Kasumi-1 (cell line): Measurements from ENCODE around the gene DOCK10.
"Not testable (repeated sequence)": the region's sequence is repeated elsewhere in the genome, so short reads cannot be mapped to it uniquely, and the experiment has no call there.

Source experiments
- DNase-seq, 2 experiments: peaks; one replicate each; lab custom pipeline; 2025; lab: John Stamatoyannopoulos, UW

DOCK10 gene

DNA sequence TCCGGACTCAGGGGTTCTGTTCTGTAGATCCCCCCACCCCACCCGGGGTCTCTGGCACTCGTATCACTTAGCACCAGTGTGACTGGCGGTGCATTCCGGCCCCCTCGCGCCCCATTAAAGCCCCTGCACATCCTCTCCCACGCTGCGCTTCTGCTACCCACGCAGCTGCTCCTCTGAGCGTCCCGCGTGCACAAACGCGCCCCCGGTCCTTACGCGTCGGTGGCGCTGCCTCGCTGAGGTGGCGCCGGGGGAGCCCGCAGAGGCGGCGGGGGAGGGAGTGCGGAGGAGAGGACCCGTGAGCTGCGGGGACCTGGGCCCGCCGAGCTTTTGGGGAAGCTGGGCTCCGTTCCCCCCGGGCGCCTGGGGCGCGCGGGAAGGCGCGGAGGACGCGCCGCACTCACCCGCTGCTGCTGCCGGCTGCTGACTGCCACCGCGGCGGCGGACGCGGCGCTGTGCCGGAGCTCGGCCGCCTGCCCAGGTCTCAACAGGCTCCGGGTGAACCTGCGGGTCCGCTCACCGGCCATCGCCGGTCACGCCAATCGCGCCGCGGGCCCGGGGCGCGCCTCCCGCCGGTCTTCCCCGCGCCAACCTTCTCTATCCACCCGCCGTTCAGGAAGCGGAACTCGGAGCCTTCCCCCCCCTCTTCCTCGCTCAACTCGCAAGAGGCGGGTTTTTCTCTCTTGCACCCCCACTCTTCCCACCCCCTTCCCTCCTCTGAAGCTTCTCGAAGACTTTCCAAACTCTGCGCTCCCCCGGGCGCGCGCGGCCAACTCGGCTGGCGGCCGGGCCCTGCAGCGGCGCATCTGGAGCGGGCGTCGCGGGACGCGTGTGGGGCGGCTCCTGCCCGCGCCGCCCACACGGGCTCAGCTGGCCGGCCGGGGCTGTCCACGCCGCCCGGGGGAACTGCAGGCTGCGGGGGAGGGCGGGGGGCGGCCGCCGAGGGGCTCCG is at the start of gene DOCK10:
TSS of gene DOCK10 (minus strand) at position 618 of the 949 bp plus-strand sequence. CDS start at position 524, 94 bp downstream.
- peak; percentile 6 to 10 for DNase-seq

DNA sequence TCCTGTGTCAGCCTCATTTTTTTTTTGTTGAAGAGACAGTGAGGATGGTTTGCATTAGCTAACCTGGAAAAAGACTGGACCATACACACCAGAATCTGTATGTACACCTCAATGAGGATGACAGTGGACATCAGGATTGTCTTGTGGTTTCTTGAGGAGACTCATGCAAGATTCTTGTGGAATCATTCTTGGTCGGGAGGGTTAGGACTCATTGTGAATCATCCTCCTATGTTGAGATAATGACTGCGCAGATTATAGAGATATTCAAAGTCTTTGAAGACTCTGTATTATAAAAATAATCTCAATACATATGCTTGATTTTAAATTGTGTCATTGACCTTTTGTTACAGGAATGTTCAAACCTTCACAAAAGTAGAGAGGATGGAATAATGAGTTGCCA is 49.1 kb upstream of the DOCK10 start:
- no peak for DNase-seq

DNA sequence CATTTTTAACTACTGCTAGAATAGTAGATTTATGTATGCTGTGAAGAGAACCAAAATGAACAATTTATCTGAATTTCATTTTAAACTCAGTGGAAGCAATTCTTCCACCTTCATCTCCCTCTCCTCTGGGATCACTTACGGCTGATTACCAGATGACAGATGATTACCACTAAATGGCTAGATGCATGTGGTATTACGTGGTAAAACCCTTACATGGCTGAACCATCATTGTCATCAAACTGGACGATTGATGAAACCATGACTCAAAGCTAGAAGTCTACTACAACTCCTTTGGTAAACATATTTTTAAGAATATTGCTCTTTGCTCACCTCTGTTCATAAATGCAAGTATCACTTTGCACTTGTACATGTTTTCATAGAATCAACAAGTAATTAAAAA is 48.5 kb upstream of the DOCK10 start:
- DNase-seq = no peak

DNA sequence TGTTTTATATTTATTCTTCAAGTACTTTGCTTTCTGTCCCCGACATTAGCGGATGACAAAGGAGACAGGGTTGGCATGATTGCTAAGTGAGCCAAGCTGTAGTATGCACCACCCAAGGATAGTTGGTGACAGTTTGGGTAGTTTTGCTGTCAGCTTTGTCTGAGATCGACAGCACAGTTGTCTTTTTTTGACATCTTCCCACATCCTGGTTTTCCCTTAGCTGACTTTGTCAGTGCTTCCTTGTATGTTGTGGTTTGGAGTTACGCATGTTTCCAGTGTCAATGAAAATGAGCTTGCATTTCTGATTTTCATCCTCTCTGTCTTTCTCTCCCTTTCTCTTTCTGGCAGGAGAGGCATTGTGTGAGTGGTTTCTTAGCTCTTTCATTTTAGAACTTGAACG is 44.6 kb upstream of the DOCK10 start:
- DNase-seq = no peak

DNA sequence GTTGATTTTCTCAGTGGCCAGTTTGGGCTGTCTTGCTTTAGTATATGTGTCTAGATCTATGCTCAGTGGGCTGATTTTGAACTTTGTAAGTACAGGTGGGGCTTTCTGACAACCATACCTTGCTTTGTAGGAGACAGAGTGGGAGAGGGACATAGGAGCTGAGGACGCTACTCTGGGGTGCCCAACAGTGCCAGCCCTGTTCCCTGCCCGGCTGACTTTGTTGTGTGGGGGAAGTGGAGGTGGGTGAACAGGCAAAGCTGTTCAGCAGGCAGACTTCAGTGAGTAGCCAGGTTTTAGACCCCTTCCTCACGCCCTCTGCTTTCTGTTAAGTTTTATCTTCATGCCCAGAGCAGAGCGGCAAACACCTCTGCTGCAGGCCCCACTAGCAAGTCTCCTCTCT is 44.2 kb upstream of the DOCK10 start:
- DNase-seq = no peak

DNA sequence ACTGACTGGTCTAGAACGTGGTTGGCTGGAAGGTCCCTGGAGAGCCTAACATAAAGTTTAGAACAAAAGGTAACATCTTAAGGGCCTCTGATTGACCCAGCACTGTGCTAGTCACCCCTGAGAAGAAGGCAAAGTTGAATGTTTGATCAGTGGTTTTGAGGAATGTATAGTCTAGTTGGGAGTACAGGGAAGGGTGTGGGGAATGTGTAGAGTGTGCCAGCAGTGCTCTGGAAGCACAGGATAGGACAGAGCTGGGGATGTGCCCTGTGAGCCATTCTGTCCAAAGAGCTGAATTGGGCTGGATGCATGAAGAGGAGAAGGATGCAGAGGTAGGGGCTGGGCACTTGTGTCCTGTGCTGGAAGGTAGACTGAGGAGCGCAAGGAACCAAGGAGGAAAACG is 41.0 kb upstream of the DOCK10 start:
- DNase-seq = no peak

DNA sequence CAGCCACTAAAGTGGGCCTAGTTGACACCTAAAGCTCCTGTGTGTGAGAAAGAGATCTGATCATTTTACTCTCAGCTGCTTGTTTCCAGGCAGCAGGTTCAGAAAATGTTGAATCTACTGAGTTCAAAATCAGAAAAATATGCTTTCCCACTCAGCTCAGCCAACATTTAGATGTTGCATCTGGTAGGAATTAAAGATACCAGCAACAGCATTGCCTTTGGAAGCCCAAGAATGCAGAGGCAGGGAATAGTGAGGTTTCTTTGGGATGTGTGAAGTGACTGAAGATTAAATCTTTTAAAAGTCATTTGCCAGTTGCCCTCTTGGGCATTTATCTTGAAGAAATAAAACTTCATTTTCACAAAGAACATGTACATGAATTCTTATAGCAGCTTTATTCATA is 33.9 kb upstream of the DOCK10 start:
- no peak for DNase-seq

DNA sequence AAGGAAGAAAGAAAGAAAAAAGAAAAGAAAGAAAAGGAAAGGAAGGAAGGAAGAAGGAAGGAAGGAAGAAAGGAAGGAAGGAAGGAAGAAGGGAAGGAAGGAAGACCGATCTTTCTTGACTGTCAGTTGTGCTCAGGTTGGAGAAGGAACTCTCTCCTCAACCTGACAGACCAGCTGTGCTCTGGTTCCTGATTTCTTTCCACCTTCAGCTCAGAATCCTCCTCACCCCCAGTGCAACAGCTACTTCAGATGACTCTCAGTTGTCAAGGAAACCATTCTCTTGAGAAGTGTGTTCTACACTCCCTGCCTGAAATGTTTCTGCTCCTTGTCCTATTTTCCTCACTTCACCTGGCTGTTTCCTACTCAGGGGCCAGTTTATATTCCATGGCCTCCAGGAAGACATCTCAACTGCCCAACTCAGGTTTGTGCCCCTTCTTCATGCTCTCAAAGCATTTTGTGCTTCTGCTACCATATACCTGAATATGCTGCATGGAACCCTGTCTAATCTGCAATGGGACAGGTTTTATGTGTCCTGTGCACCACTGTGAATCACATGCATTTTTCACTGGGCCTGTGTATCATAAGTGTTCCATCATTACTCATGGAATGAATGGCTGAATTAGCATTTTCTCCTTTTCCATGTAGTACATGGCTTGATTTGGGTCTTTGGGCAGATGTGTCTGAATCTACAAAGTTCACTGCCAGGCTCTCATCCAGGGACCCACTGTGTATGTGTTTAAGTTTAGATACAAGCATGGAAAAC is 32.8 kb upstream of the DOCK10 start:
- DNase-seq = no peak

DNA sequence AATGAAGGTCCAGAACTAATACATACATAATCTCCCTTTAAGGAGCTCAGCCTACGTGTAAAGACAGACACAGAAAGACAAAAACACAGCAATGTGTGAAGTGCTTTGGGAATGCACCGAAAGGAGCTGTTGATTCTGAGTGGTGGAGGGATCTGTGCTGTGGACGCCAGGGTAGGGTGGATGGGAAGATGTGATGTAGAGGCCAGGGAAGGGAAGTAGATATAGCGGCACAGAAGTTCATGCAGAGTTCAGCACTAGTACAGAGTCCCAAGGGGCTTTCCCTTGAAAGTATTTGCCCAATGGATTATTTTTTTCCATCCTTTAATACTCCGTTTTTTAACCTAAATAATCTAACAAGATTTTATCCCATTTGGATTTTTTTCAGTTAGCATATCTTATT is 32.1 kb upstream of the DOCK10 start:
- DNase-seq = no peak

DNA sequence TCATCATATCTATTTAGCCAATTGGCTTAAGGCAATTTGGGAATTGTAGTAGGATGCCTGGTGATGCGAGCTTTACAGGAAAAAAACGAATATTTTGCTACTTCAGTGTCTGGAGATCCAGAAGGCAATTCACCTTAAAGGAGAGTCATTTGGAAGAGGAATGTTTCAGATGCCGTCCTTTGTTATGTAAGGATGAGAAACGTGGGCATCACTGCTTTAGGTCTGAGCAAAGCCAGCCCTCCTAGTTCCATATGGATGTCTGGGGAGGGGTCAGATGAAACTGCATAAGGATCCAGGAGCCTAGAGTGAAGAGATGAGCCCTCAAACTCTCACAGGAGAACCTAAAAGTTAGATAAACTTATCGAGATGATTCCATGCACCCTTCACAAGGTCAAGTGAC is 30.9 kb upstream of the DOCK10 start:
- DNase-seq = no peak

DNA sequence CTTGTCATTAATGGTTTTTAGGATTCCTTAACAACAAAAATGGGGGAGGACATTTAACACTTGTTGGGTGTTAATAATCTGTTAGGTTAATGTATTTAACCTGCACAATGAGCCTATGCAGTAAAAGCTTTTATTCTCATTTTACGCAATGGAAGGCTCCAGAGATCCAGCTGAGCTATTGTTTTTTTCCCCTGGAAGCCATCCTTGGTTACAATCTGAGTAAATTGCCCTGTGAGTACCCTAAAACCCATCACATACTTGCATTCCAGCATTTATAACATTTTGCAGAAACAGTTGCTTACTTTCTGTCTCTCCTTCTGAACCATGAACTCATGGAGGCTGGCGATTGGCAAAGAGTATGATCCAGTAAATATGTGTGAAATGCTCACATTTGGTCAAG is 30.2 kb upstream of the DOCK10 start:
- DNase-seq = no peak

DNA sequence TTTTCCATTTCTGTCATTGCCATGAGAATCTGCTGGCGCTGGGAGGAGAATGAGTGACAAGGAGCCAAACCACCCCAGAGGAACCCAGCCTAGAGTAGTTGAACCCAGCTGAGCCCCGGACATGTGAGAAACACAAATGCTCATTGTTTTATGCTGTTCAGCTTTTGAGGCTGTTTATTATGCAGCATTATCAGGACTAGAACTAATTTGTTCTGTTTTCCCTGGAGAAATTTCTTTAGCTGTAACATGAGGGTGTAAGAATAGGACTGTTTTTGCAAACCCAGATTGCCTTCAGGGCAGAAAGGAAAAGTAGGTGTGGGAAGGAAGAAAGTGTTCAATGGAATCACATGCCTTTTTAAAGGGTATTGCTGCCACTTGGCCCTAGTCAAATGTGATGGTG is 28.5 kb upstream of the DOCK10 start:
- no peak for DNase-seq

DNA sequence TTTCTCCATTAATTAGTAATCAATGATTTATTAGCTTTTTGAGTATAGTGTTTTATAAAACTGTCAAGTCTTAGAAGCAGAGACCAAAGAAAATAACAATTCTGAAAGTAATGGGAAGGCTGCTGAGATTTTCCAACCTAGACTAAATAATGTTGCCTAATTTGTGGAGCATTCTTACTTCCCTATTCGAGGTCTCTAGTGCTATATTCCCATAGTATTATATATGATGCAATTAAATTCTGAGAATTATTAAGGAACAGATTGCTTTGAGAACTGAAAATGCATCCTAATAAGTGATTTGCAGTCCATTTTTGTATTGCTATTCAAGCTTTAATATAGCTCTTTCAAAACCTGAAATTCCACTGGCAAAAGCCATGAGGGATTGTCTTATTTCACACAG is 27.7 kb upstream of the DOCK10 start:
- no peak for DNase-seq

DNA sequence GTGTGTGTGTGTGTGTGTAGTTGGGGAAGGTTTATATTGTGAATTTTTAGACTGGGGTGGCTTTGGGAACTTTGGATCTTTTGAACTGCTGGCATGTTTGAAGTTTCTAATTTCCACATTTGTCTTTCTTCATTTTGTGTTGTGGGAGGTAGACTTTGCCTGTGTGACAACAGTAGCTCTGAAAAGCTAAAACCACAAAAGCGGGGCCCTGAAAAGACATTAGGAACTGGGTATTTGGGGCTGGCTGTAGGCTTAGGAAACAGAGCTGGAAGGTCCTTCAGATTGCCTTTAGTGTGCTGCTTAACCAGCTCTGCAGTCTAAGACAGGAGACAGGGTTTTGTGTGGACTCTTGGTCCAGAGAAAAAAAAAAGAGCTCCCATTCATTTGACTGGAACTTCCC is 27.2 kb upstream of the DOCK10 start:
- peak in 1 of 2 experiments; percentile 1 for DNase-seq

DNA sequence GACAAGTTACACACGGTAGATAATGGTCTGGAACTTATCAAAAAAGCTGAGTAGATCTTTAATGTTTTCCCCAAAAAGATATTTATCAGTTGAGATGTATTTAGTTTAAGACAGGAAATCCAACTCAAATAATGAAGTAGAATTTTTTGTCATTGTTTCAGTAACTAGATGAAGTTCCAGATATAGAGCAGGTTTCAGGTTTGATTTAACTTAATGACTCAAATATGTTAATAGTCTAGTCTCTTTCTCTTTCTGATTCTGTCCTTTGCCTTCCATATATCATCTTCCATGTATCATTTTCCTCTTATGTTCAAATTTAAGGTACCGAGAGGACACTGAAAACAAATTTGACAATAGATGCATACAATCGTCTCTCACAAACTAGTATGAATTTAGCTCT is 23.6 kb upstream of the DOCK10 start:
- DNase-seq = no peak

DNA sequence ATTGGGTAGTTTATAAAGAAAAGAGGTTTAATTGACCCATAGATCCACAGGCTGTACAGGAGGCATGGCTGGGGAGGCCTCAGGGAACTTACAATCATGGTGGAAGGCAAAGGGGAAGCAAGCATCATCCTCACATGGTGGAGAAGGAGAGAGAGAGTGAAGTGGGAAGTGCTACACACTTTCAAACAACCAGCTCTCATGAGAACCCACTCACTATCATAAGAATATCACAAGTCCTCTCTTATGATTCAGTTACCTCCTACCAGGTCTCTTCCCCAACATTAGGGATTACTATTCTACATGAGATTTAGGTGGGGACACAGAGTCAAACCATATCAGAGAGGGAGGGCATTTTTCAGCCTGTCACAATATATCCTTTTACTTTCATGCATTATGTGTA is 22.7 kb upstream of the DOCK10 start:
- no peak for DNase-seq

DNA sequence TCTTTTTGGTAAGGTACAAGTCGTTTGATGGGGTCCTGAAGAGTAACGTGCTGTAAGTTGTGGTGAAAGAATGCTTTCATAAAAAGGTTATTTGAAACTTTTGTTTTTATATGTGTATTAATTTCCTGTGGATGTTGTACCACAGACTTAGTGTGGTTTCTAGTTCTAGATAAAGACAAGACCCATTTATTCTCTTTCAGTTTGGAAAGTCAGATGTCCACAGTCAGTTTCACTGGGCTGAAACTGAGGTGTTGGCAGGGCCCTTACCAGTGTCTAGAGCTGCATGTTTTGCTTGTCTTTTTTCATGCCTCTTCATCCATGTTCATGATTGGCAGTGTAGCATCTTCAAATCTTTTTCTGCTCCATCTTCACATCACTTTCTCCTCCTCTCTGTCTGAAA is 22.1 kb upstream of the DOCK10 start:
- no peak for DNase-seq

DNA sequence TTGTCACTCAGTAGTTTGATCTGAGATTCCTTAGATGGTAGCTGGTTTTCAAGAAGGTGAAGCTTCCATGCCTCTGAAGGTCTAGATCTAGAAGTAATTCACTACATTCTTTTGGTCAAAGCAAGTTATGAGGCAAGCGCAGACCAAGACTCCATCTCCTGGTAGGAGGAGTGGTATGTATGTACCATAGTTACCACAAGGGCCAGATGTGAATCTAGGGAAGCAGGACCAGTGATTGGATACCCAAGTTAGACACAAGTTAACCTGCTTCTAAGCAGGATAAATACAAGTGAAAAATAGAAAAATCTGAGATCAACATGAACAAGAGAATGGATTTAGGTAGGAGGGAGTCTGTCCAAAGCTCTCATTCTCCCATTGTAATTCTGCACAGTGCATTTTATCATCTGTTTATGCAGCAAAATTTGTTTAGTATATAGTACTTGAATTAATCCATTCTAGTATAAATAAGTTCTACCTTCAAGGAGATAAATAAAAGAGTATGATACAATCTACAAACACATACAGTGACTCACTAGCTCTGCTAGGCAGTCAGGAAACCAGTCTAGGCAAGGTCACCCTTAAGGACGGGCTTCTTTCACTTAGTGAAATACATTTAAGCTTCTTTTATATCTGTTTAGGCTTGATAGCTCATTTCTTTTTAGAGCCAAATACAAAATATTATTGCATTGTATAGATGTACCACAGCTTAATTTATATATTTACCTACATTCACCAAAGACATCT is 14.2 kb upstream of the DOCK10 start:
- DNase-seq = no peak

DNA sequence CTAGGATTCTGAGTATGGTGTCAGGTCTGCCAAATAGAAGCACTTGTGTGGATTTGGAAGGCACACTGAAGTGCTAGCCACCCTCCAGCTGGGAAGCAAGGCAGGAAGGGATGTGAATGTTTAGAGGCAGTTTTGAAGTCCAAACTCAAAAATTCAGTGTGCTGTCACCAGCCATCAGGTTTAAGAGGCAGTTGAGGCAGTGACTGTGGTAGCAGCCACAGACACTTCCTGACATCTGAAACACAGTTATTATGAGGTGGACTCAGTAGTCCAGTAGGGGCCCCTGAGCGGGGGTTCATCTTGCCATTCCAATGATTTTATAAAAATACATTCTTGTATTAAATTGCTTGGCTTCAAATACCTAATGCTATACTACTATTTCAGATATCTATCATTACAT is 13.4 kb upstream of the DOCK10 start:
- no peak for DNase-seq

DNA sequence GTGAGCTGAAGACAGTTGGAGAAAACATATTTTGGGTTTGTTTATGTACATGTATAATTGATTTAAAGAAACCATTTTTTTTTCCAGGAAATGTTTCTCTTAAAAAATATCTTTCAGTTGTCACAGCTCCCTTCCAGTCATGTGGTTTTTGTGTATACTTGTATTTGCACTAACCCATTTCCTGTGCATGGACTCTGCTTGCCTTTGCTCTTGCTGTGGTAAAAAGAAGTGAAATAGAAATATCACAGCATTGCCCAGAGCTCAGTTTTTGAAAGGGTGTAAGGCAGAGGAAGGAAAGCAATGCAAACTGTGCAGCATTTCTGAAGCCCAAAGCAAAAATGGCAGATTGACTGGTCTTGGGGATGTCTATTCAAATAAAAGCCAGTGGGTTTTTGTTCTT is 10.4 kb upstream of the DOCK10 start:
- peak; percentile 49 to 65 for DNase-seq

DNA sequence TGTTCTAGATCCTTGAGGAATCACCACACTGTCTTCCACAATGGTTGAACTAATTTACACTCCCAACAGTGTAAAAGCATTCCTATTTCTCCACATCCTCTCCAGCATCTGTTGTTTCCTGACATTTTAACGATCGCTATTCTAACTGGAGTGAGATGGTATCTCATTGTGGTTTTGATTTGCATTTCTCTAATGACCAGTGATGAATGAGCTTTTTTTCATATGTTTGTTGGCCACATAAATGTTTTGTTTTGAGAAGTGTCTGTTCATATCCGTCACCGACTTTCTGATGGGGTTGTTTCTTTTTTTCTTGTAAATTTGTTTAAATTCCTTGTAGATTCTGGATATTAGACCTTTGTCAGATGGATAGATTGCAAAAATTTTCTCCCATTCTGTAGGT is 5.2 kb upstream of the DOCK10 start:
- DNase-seq = not testable (repeated sequence)

DNA sequence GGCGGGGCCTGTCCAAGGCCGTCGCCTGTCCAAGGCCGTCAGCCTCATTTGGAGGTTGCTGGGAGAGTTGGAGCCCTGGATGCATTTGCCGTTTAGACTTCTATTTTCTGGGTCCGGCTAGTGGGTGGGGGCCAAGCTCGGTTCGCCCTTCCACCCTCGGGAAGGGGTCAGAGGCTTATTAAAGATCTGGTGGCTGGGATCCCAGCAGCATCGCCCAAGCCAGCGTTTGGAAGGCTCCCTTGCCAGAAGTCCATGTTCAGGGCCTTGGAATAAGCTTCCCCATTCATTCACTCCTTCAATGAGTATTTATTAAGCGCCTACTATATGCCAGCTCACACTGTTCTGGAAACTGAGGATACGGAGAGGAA is 516 bp upstream of the DOCK10 start:
- no peak for DNase-seq
